H9 (cell line): Measurements from ENCODE around the gene NKX3-2. TPM values are rescaled to one million over a fixed set of nuclear protein-coding genes. Genes with fewer than 3 reads are reported as not detected.

ENCODE experiments used
- DNase-seq: peaks from one replicate; pipeline ENCODE4 v3.0.0-alpha.2; 2017
- H2AFZ ChIP-seq: one replicate; pipeline ENCODE4 v1.6.1; 2013; ENCODE audit warnings: mild to moderate bottlenecking, low read length, control low read depth, moderate library complexity
- H2AK5ac ChIP-seq: 2 replicates; pipeline ENCODE4 v1.6.1; 2013; ENCODE audit warnings: low read length, control low read depth, mixed read lengths; ENCODE audit not compliant: insufficient read length
- H2BK120ac ChIP-seq: one replicate; pipeline ENCODE4 v1.6.1; 2013; ENCODE audit warnings: low read depth, mild to moderate bottlenecking, low read length, control low read depth, inconsistent platforms; ENCODE audit not compliant: poor library complexity, severe bottlenecking
- H2BK12ac ChIP-seq: 2 replicates; pipeline ENCODE4 v1.6.1; 2013; ENCODE audit warnings: low read length, control low read depth, mixed read lengths, low read depth; ENCODE audit not compliant: insufficient read length
- H2BK15ac ChIP-seq: 2 replicates; pipeline ENCODE4 v1.6.1; 2013; ENCODE audit warnings: low read depth, low read length, control low read depth
- H2BK20ac ChIP-seq: one replicate; pipeline ENCODE4 v1.6.1; 2013; ENCODE audit warnings: low read depth, mild to moderate bottlenecking, low read length, control low read depth, inconsistent platforms; ENCODE audit not compliant: poor library complexity, severe bottlenecking
- H2BK5ac ChIP-seq: 2 replicates; pipeline ENCODE4 v1.6.1; 2013; ENCODE audit warnings: low read length, control low read depth, mixed read lengths; ENCODE audit not compliant: insufficient read length
- H3K14ac ChIP-seq: 2 replicates; pipeline ENCODE4 v1.6.1; 2013; ENCODE audit warnings: low read length, control low read depth; ENCODE audit not compliant: insufficient read depth
- H3K18ac ChIP-seq: 2 replicates; pipeline ENCODE4 v1.6.1; 2013; ENCODE audit warnings: low read depth, mild to moderate bottlenecking, mixed read lengths, low read length, control low read depth; ENCODE audit not compliant: insufficient read length
- H3K23ac ChIP-seq: 2 replicates; pipeline ENCODE4 v1.6.1; 2013; ENCODE audit warnings: low read length, control low read depth, mixed read lengths, low read depth; ENCODE audit not compliant: insufficient read length
- H3K23me2 ChIP-seq: 2 replicates; pipeline ENCODE4 v1.6.1; 2013; ENCODE audit warnings: low read depth, mild to moderate bottlenecking, mixed read lengths, low read length, control low read depth; ENCODE audit not compliant: insufficient read length, poor library complexity, severe bottlenecking
- H3K27ac ChIP-seq: 2 replicates; pipeline ENCODE4 v1.5.1; 2013; ENCODE audit warnings: low read length, control low read depth, mixed read lengths, low read depth; ENCODE audit not compliant: insufficient read length
- H3K27me3 ChIP-seq: 2 replicates; pipeline ENCODE4 v1.6.1; 2013; ENCODE audit warnings: low read length, control low read depth, inconsistent platforms; ENCODE audit not compliant: insufficient read depth
- H3K4ac ChIP-seq: 2 replicates; pipeline ENCODE4 v1.6.1; 2013; ENCODE audit warnings: low read depth, mild to moderate bottlenecking, control low read depth, inconsistent platforms, low read length, moderate library complexity
- H3K4me1 ChIP-seq: 2 replicates; pipeline ENCODE4 v1.6.1; 2013; ENCODE audit warnings: low read length, control low read depth, inconsistent platforms; ENCODE audit not compliant: insufficient read depth
- H3K4me2 ChIP-seq: 2 replicates; pipeline ENCODE4 v1.6.1; 2013; ENCODE audit warnings: low read length, control low read depth, mixed read lengths; ENCODE audit not compliant: insufficient read length, insufficient read depth
- H3K56ac ChIP-seq: 2 replicates; pipeline ENCODE4 v1.6.1; 2013; ENCODE audit warnings: low read depth, mild to moderate bottlenecking, mixed read lengths, low read length, control low read depth; ENCODE audit not compliant: insufficient read length
- H3K79me1 ChIP-seq: 2 replicates; pipeline ENCODE4 v1.6.1; 2013; ENCODE audit warnings: low read depth, mild to moderate bottlenecking, moderate library complexity, low read length, control low read depth, inconsistent platforms; ENCODE audit not compliant: insufficient read depth, poor library complexity, severe bottlenecking
- H3K79me2 ChIP-seq: 2 replicates; pipeline ENCODE4 v1.6.1; 2013; ENCODE audit warnings: low read length, control low read depth, inconsistent platforms; ENCODE audit not compliant: insufficient read depth
- H3K9ac ChIP-seq: 2 replicates; pipeline ENCODE4 v1.6.1; 2013; ENCODE audit warnings: low read length, control low read depth, mixed read lengths; ENCODE audit not compliant: insufficient read length; ENCODE audit errors: extremely low read depth
- H3K9me3 ChIP-seq: one replicate; pipeline ENCODE4 v1.6.1; 2013; ENCODE audit warnings: low read depth, low read length, inconsistent platforms; ENCODE audit not compliant: control insufficient read depth
- H3T11ph ChIP-seq: one replicate; pipeline ENCODE4 v1.6.1; 2013; ENCODE audit warnings: mild to moderate bottlenecking, low read length, control low read depth, inconsistent platforms
- H4K20me1 ChIP-seq: one replicate; pipeline ENCODE4 v1.6.1; 2013; ENCODE audit not compliant: control insufficient read depth, insufficient read length, insufficient read depth
- H4K5ac ChIP-seq: 2 replicates; pipeline ENCODE4 v1.6.1; 2013; ENCODE audit warnings: low read depth, mild to moderate bottlenecking, mixed read lengths, low read length, control low read depth; ENCODE audit not compliant: insufficient read length
- H4K8ac ChIP-seq: replicated peaks from 2 replicates; pipeline ENCODE4 v1.6.1; 2013; ENCODE audit warnings: low read length, control low read depth, mixed read lengths, low read depth; ENCODE audit not compliant: insufficient read length
- H4K91ac ChIP-seq: 2 replicates; pipeline ENCODE4 v1.6.1; 2013; ENCODE audit warnings: low read depth, mild to moderate bottlenecking, moderate library complexity, mixed read lengths, low read length, control low read depth; ENCODE audit not compliant: insufficient read length
- H3K27ac Mint-ChIP-seq, 3 experiments: 2 replicates in 2 of 3; 3 replicates in 1 of 3; pipeline ENCODE4 v1.8.0; 2020 to 2021; ENCODE audit warnings: mixed read lengths in 3 of 3, mild to moderate bottlenecking in 1 of 3, moderate library complexity in 1 of 3
- H3K27me3 Mint-ChIP-seq: 2 replicates; pipeline ENCODE4 v1.8.0; 2021; ENCODE audit warnings: low read depth, mild to moderate bottlenecking, moderate library complexity, mixed read lengths
- H3K36me3 Mint-ChIP-seq, 3 experiments: 2 replicates in 2 of 3; 3 replicates in 1 of 3; pipeline ENCODE4 v1.8.0; 2020 to 2021; ENCODE audit warnings: low read depth in 3 of 3, mixed read lengths in 3 of 3; ENCODE audit not compliant: insufficient read depth in 1 of 3
- H3K4me1 Mint-ChIP-seq, 2 experiments: 2 replicates each; pipeline ENCODE4 v1.8.0; 2020; ENCODE audit warnings: mixed read lengths in 2 of 2
- H3K4me3 Mint-ChIP-seq, 2 experiments: 2 replicates in 1 of 2; 3 replicates in 1 of 2; pipeline ENCODE4 v1.8.0; 2020 to 2021; ENCODE audit warnings: mild to moderate bottlenecking in 2 of 2, mixed read lengths in 2 of 2, moderate library complexity in 1 of 2
- H3K9me3 Mint-ChIP-seq, 2 experiments: 2 replicates in 1 of 2; 3 replicates in 1 of 2; pipeline ENCODE4 v1.8.0; 2020; ENCODE audit warnings: mild to moderate bottlenecking in 2 of 2, mixed read lengths in 2 of 2, moderate library complexity in 1 of 2
- WGBS: extraction: QIAGEN DNeasy Blood & Tissue Kit; methylation state at CpG from one replicate; pipeline ENCODE4 v1.1.7; 2013; ENCODE audit warnings: missing lambda C conversion rate, low lambda C conversion rate, mixed read lengths; ENCODE audit not compliant: insufficient read length; ENCODE audit errors: extremely low coverage; 5-methylcytosine and 5-hydroxymethylcytosine counted together
- total RNA-seq: library from RNA; stranded (reverse); gene quantifications from 2 replicates; pipeline ENCODE4 v1.2.1, GENCODE V29; 2021
- TF ChIP-seq, protein P1 (sequence below): fragments of 200-600 bp; sonication (generic); conservative IDR thresholded peaks from 3 replicates; pipeline ENCODE4 v1.8.0; 2021; ENCODE audit warnings: antibody characterized with exemption, mild to moderate bottlenecking

Gene NKX3-2
- total RNA-seq, 1 experiment from 2014 or later, result 1.9 TPM

DNA sequence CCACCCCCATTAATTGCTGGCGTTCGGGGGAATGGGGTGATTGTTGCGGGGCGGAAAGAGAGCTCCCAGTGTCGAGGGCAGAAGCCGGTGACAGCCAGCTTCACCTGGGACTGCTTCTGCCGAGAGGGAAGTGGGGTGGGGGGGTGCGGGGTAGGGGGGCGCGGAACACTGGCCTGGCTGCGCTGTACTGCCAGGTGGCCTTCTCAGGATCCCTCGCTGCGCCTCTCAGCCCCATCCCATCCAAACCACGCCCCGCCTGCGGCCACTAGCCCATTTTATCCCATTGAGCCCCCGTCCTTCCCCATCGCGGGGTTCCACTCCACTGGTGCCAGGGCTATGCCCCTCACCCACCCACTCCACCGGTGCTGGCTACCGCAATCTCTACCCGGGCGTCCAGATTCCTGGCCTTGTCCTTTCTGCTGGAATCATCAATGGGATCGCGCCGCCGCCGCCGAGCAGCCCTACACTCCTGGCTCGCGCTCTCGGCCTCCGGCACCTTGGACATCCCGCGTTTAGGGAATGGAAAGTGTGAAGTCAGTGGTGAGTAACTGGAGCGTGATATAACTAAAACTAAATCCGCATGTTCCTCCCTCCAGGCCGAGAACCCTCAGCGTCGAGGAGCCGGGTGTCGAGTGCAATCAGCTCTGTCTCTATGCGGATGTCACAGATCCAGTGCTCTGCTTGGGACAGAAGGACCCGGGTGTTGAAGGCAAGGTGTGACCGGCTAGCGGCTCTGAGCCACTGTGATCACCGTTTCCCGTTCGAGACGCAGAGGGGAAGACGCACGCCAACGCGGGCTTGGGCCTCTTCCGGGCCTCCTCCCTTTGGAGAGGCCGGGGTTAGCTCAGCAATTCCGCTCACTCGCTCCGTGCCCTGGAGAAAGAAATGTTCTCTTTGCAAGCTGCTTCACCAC lies 20.5 kb downstream of the NKX3-2 start:
- Mint-ChIP-seq H3K36me3 (peaks cover 11 to 13% (median 12%) of the 10 kb centered on the region in 3 experiments), H3K4me3 (peak overlapping the region in 1 of 2 experiments; percentile 68; a peak in 3 of 5 replicates), H3K27ac (no peak overlapping the region), H3K9me3 (peaks cover 10 to 15% of the 10 kb centered on the region in 2 experiments), H3K4me1 (peaks cover 22 to 26% of the 10 kb centered on the region in 2 experiments), H3K27me3 (peaks cover 79% of the 10 kb centered on the region)
- no peak overlapping the region for H3K56ac ChIP-seq
- no peak overlapping the region for H2BK5ac ChIP-seq
- no peaks in the 10 kb centered on the region; the same call in 1 of the 2 replicates for H3K4me1 ChIP-seq
- DNase-seq, result no peak
- no peak overlapping the region for H2BK20ac ChIP-seq
- H3K27me3 ChIP-seq, result peaks cover 75% of the 10 kb centered on the region
- no peak overlapping the region for H2BK120ac ChIP-seq
- no peak overlapping the region for H3K14ac ChIP-seq
- no peak overlapping the region for H2AFZ ChIP-seq
- H2AK5ac ChIP-seq, result no peak overlapping the region
- H4K91ac ChIP-seq, result no peak overlapping the region
- no peak overlapping the region for H3T11ph ChIP-seq
- H2BK15ac ChIP-seq, result no peak overlapping the region
- H3K4ac ChIP-seq, result no peak overlapping the region
- no peak overlapping the region for H3K9ac ChIP-seq
- TF ChIP-seq, protein P1, sequence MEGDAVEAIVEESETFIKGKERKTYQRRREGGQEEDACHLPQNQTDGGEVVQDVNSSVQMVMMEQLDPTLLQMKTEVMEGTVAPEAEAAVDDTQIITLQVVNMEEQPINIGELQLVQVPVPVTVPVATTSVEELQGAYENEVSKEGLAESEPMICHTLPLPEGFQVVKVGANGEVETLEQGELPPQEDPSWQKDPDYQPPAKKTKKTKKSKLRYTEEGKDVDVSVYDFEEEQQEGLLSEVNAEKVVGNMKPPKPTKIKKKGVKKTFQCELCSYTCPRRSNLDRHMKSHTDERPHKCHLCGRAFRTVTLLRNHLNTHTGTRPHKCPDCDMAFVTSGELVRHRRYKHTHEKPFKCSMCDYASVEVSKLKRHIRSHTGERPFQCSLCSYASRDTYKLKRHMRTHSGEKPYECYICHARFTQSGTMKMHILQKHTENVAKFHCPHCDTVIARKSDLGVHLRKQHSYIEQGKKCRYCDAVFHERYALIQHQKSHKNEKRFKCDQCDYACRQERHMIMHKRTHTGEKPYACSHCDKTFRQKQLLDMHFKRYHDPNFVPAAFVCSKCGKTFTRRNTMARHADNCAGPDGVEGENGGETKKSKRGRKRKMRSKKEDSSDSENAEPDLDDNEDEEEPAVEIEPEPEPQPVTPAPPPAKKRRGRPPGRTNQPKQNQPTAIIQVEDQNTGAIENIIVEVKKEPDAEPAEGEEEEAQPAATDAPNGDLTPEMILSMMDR, result no peak
- peaks cover 8% of the 10 kb centered on the region for H3K9me3 ChIP-seq
- H3K23ac ChIP-seq, result no peak overlapping the region
- no peak overlapping the region for H3K18ac ChIP-seq
- no peaks in the 10 kb centered on the region for H4K20me1 ChIP-seq
- H3K27ac ChIP-seq, result no peak overlapping the region
- peak overlapping the region; percentile 79 for H3K4me2 ChIP-seq
- H4K8ac ChIP-seq, result no peak overlapping the region
- H3K79me2 ChIP-seq, result no peaks in the 10 kb centered on the region
- peaks cover 7% of the 10 kb centered on the region for H3K23me2 ChIP-seq
- WGBS, result no CpG with 5 or more reads among the region's 59 CpGs
- H2BK12ac ChIP-seq, result no peak overlapping the region
- H3K79me1 ChIP-seq, result no peaks in the 10 kb centered on the region
- no peak overlapping the region for H4K5ac ChIP-seq
